SK-N-SH treated with all-trans-retinoic acid at 6 μM for 48 hours (cell line): Measurements from ENCODE around the gene CALM3.

Experiments used
- ATAC-seq: fragments of 200-7000 bp; cut with Tn5 transposase; 3 replicates; pipeline ENCODE4 v1.9.1; 2020; ENCODE audit warnings: mild to moderate bottlenecking, moderate library complexity
- ARNTL ChIP-seq: fragments of 450-650 bp; formaldehyde crosslinking; IDR thresholded peaks from 2 replicates; pipeline ENCODE4 v1.5.0; 2020; ENCODE audit warnings: low read depth, mild to moderate bottlenecking, moderate library complexity, borderline replicate concordance
- BACH2 ChIP-seq: fragments of 250-450 bp; sonication (Bioruptor Pico); IDR thresholded peaks from 2 replicates; pipeline ENCODE4 v1.9.0; 2021; ENCODE audit warnings: mild to moderate bottlenecking, borderline replicate concordance
- CREB5 ChIP-seq: fragments of 250-450 bp; sonication (Bioruptor Pico); IDR thresholded peaks from 2 replicates; pipeline ENCODE4 v1.5.1; 2020; ENCODE audit warnings: low read depth, mild to moderate bottlenecking, moderate library complexity
- CSRNP3 ChIP-seq: fragments of 250-450 bp; sonication (Bioruptor Pico); IDR thresholded peaks from 2 replicates; pipeline ENCODE4 v1.5.1; 2021; ENCODE audit warnings: mild to moderate bottlenecking, moderate library complexity
- ESRRG ChIP-seq: fragments of 250-450 bp; sonication (Bioruptor Pico); IDR thresholded peaks from 2 replicates; pipeline ENCODE4 v1.6.1; 2021; ENCODE audit warnings: mild to moderate bottlenecking
- GLIS3 ChIP-seq: fragments of 250-450 bp; sonication (Bioruptor Pico); IDR thresholded peaks from 2 replicates; pipeline ENCODE4 v1.5.0; 2020; ENCODE audit warnings: mild to moderate bottlenecking, moderate library complexity
- ISL1 ChIP-seq: fragments of 250-450 bp; sonication (Bioruptor Pico); IDR thresholded peaks from 2 replicates; pipeline ENCODE4 v2.1.2; 2022; ENCODE audit warnings: mild to moderate bottlenecking, moderate library complexity
- OSR1 ChIP-seq: fragments of 250-450 bp; sonication (Bioruptor Pico); IDR thresholded peaks from 2 replicates; pipeline ENCODE4 v1.8.0; 2022; ENCODE audit warnings: moderate library complexity, mild to moderate bottlenecking, inconsistent platforms
- PPARA ChIP-seq: fragments of 250-450 bp; sonication (Bioruptor Pico); IDR thresholded peaks from 2 replicates; pipeline ENCODE4 v1.5.0; 2020; ENCODE audit warnings: mild to moderate bottlenecking, borderline replicate concordance
- RARB ChIP-seq: fragments of 250-450 bp; sonication (Bioruptor Pico); IDR thresholded peaks from 2 replicates; pipeline ENCODE4 v1.8.0; 2021; ENCODE audit warnings: mild to moderate bottlenecking, moderate library complexity
- SNAI2 ChIP-seq: fragments of 250-450 bp; sonication (Bioruptor Pico); IDR thresholded peaks from 2 replicates; pipeline ENCODE4 v1.5.0; 2020; ENCODE audit warnings: mild to moderate bottlenecking, moderate library complexity
- TOX ChIP-seq: fragments of 250-450 bp; sonication (Bioruptor Pico); IDR thresholded peaks from 2 replicates; pipeline ENCODE4 v1.8.0; 2021; ENCODE audit warnings: mild to moderate bottlenecking, moderate library complexity, borderline replicate concordance
- TSHZ2 ChIP-seq: fragments of 250-450 bp; sonication (Bioruptor Pico); IDR thresholded peaks from 2 replicates; pipeline ENCODE4 v1.5.0; 2020; ENCODE audit warnings: mild to moderate bottlenecking, moderate library complexity
- ZC3H10 ChIP-seq: fragments of 250-450 bp; sonication (Bioruptor Pico); IDR thresholded peaks from 2 replicates; pipeline ENCODE4 v1.5.1; 2021; ENCODE audit warnings: mild to moderate bottlenecking, moderate library complexity
- ZFP3 ChIP-seq: fragments of 250-450 bp; sonication (Bioruptor Pico); IDR thresholded peaks from 2 replicates; pipeline ENCODE4 v1.5.0; 2020; ENCODE audit warnings: mild to moderate bottlenecking, moderate library complexity
- ZFP30 ChIP-seq: fragments of 450-650 bp; formaldehyde crosslinking; IDR thresholded peaks from 2 replicates; pipeline ENCODE4 v1.5.0; 2022; ENCODE audit warnings: mild to moderate bottlenecking, moderate library complexity
- ZNF565 ChIP-seq: fragments of 450-650 bp; formaldehyde crosslinking; conservative IDR thresholded peaks from 2 replicates; pipeline ENCODE4 v1.5.0; 2020; ENCODE audit warnings: low read depth, mild to moderate bottlenecking, moderate library complexity
- ZNF70 ChIP-seq: fragments of 450-650 bp; formaldehyde crosslinking; IDR thresholded peaks from 2 replicates; pipeline ENCODE4 v1.5.0; 2020; ENCODE audit warnings: mild to moderate bottlenecking, moderate library complexity
- ZNF8 ChIP-seq: fragments of 450-650 bp; formaldehyde crosslinking; IDR thresholded peaks from 2 replicates; pipeline ENCODE4 v1.5.0; 2020; ENCODE audit warnings: mild to moderate bottlenecking, moderate library complexity
- TF ChIP-seq, protein P1 (sequence below): fragments of 250-450 bp; sonication (Bioruptor Pico); IDR thresholded peaks from 2 replicates; pipeline ENCODE4 v1.8.0; 2021; ENCODE audit warnings: low read depth, mild to moderate bottlenecking, moderate library complexity, borderline replicate concordance
- TF ChIP-seq, protein P2 (sequence below): fragments of 250-450 bp; sonication (Bioruptor Pico); IDR thresholded peaks from 2 replicates; pipeline ENCODE4 v1.8.0; 2020; ENCODE audit warnings: mild to moderate bottlenecking, moderate library complexity, borderline replicate concordance

Gene CALM3

DNA sequence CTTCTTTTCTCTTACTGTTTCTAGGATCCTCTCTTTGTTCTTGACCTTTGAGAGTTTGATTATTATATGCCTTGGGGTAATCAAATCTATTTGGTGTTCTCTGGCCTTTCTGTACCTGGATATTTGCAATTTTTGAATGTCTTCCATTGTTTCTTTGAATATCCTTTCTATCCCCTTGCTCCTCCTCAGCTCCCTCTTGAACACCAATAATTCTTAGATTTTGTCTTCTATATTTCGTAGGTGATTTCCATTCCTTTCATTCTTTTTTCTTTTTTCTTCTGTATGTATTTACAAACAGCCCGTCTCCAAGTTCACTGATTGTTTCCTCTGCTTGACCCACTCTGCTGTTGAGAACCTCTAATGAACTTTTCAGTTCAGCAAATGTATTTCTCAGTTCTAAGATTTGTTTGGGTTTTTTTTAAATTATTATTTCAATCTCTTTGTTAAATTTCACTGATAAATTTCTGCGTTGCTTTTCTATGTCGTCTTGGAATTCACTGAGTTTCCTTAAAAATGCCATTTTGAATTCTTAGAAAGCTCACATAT is 2.7 kb upstream of the CALM3 start:
- TF ChIP-seq ZFP30, result no peak
- TF ChIP-seq TSHZ2, result no peak
- TF ChIP-seq SNAI2 (CRISPR knock-in tag), result no peak
- no peak for ATAC-seq

DNA sequence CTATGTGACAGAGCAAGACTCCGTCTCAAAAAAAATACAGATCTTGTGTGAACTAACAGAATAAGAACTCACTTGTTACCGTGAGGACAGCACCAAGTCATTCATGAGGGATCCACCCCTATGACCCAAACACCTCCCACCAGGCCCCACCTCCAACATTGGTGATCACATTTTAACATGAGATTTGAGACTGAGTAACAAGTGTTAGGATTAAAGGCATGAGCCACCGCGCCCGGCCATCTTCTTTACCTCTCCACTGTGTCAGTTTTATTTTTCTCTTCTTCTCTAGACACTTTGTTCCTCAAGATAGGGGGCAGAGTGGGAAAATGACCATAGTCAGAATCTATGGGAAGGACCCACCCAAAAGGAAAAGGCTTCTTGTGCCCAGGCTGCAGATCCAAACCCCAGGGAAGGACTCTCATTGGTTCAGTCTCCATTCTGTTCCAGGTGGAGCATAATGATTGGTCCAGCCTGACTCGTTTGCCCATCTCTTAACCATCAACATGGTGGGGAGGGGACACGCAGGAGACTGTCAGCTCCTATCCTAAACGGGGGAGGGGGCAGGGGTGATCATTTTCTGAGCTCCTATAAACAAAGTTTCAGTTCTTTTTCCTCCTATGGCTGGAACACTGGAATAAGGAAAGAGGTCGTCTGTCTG is 1.3 kb upstream of the CALM3 start:
- no peak for ATAC-seq
- TF ChIP-seq SNAI2 (CRISPR knock-in tag), result no peak
- no peak for TF ChIP-seq ISL1 (CRISPR knock-in tag)
- TF ChIP-seq, protein P1, sequence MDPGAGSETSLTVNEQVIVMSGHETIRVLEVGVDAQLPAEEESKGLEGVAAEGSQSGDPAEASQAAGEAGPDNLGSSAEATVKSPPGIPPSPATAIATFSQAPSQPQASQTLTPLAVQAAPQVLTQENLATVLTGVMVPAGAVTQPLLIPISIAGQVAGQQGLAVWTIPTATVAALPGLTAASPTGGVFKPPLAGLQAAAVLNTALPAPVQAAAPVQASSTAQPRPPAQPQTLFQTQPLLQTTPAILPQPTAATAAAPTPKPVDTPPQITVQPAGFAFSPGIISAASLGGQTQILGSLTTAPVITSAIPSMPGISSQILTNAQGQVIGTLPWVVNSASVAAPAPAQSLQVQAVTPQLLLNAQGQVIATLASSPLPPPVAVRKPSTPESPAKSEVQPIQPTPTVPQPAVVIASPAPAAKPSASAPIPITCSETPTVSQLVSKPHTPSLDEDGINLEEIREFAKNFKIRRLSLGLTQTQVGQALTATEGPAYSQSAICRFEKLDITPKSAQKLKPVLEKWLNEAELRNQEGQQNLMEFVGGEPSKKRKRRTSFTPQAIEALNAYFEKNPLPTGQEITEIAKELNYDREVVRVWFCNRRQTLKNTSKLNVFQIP, result no peak

DNA sequence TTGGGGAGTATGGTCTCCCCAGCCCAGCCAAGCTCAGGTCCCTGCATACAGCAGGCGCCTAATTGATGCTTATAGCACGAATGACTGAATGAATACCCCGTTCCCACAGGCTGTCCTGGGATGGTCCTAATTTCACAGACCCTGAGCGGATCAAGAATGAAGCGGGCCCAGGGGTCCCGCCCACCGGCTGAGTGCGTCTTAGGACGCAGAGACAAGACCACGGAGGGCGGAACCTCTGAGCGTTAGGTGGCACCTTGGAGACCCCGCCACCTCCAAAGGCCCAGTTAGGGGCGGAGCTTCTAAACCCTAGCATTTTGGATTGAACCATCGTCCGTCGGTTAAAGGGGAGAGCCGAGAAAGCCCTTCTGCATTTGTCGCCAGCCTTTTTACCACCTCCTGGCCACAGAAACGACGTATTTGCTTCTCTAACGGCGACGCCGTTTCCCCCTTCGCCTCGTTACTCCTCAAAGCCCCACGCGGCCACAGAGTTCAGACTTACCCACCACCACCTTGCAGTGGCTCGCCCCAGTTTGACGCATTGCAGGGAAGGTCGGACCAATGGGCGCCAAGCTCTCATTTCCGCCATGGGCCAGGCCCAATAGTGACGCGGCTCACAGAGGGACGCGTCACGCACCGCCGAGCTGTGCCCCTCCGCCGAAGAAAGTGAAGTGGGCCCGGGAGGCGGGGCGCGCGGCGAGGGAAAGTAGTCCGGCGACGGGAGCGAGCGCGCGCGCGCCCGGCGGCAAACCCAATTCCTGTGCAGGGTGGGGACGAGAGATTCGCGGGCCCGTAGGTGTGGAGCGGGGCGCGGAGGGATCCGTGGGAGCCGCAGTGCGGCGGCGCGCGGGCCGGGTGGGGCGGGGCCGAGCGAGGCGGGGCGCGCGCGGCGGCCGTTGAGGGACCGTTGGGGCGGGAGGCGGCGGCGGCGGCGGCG is 479 bp upstream of the CALM3 start:
- peak; percentile 87 for ATAC-seq
- peak; percentile 72; the same call in 1 of the 2 replicates for TF ChIP-seq ZNF8 (CRISPR knock-in tag)
- peak; percentile 97 for TF ChIP-seq SNAI2 (CRISPR knock-in tag)
- peak; percentile 93 for TF ChIP-seq OSR1
- peak; percentile 91 for TF ChIP-seq ZFP3 (CRISPR knock-in tag)
- TF ChIP-seq ISL1 (CRISPR knock-in tag), result peak; percentile 37; the same call in 1 of the 2 replicates
- peak; percentile 84; the same call in 1 of the 2 replicates for TF ChIP-seq GLIS3
- peak; percentile 87 for TF ChIP-seq ARNTL
- no peak for TF ChIP-seq TOX
- TF ChIP-seq ZC3H10 (CRISPR knock-in tag), result peak; percentile 75
- TF ChIP-seq ZFP30, result peak; percentile 54; the same call in 1 of the 2 replicates
- TF ChIP-seq ZNF565, result peak; percentile 94
- TF ChIP-seq BACH2 (CRISPR knock-in tag), result peak; percentile 97
- TF ChIP-seq ESRRG (CRISPR knock-in tag), result peak; percentile 71; the same call in 1 of the 2 replicates
- TF ChIP-seq ZNF70, result peak; percentile 71; the same call in 1 of the 2 replicates
- TF ChIP-seq CSRNP3 (CRISPR knock-in tag), result no peak
- TF ChIP-seq TSHZ2, result peak; percentile 99
- TF ChIP-seq, protein P2, sequence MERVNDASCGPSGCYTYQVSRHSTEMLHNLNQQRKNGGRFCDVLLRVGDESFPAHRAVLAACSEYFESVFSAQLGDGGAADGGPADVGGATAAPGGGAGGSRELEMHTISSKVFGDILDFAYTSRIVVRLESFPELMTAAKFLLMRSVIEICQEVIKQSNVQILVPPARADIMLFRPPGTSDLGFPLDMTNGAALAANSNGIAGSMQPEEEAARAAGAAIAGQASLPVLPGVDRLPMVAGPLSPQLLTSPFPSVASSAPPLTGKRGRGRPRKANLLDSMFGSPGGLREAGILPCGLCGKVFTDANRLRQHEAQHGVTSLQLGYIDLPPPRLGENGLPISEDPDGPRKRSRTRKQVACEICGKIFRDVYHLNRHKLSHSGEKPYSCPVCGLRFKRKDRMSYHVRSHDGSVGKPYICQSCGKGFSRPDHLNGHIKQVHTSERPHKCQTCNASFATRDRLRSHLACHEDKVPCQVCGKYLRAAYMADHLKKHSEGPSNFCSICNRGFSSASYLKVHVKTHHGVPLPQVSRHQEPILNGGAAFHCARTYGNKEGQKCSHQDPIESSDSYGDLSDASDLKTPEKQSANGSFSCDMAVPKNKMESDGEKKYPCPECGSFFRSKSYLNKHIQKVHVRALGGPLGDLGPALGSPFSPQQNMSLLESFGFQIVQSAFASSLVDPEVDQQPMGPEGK (CRISPR knock-in tag), result peak; percentile 38; the same call in 1 of the 2 replicates
- TF ChIP-seq RARB (CRISPR knock-in tag), result peak; percentile 63; the same call in 1 of the 2 replicates
- TF ChIP-seq, protein P1, result peak; percentile 96; the same call in 1 of the 2 replicates
- peak; percentile 84; the same call in 1 of the 2 replicates for TF ChIP-seq PPARA (CRISPR knock-in tag)
- no peak for TF ChIP-seq CREB5 (CRISPR knock-in tag)
